H1 (cell line): ENCODE results near the gene EIF2AK2. TPM values are rescaled to one million over a fixed set of nuclear protein-coding genes. Genes with fewer than 3 reads are reported as not detected.

ENCODE experiments used
- CTCF ChIA-PET: fragments of 300-600 bp; sonication (Branson Sonifier 250); formaldehyde crosslinking; loops from one replicate; lab custom pipeline; 2021; ENCODE audit not compliant: partially characterized antibody; lab: Charles Lee
- POLR2A ChIA-PET: fragments of 300-600 bp; sonication (Branson Sonifier 250); formaldehyde crosslinking; loops from one replicate; lab custom pipeline; 2021; ENCODE audit warnings: inconsistent platforms; ENCODE audit not compliant: partially characterized antibody; lab: Charles Lee
- DNase-seq, 2 experiments: peaks; one replicate each; pipeline versions ENCODE4 v3.0.0 to v3.0.0-alpha.2; 2010 to 2022; ENCODE audit warnings: low spot score in 2 of 2, low read depth in 1 of 2, mixed read lengths in 1 of 2
- FAIRE-seq: peaks from 2 replicates; lab custom pipeline; 2011; peaks lifted over from hg19 to GRCh38; lab: Jason Lieb, UNC
- H2AFZ ChIP-seq: 2 replicates; pipeline ENCODE4 v1.8.1; 2012; ENCODE audit warnings: low read length, inconsistent platforms
- H2AK5ac ChIP-seq: 2 replicates; pipeline ENCODE4 v1.6.1; 2013; ENCODE audit warnings: low read depth, low read length
- H2BK120ac ChIP-seq: replicated peaks from 2 replicates; pipeline ENCODE3; 2013; ENCODE audit warnings: low read depth, low read length, inconsistent platforms
- H2BK12ac ChIP-seq: 2 replicates; pipeline ENCODE4 v1.6.1; 2013; ENCODE audit warnings: low read depth, low read length
- H2BK15ac ChIP-seq: 2 replicates; pipeline ENCODE4 v1.6.1; 2013; ENCODE audit warnings: low read length
- H2BK20ac ChIP-seq: 2 replicates; pipeline ENCODE4 v1.6.1; 2013; ENCODE audit warnings: low read length
- H2BK5ac ChIP-seq: 2 replicates; pipeline ENCODE4 v1.6.1; 2013; ENCODE audit warnings: low read depth, low read length
- H3K14ac ChIP-seq: 2 replicates; pipeline ENCODE4 v1.6.1; 2013; ENCODE audit warnings: inconsistent platforms; ENCODE audit not compliant: insufficient read length
- H3K18ac ChIP-seq: 2 replicates; pipeline ENCODE4 v1.6.1; 2013; ENCODE audit warnings: low read length; ENCODE audit errors: extremely low read depth
- H3K23ac ChIP-seq: 2 replicates; pipeline ENCODE4 v1.6.1; 2013; ENCODE audit warnings: inconsistent platforms; ENCODE audit not compliant: insufficient read length
- H3K23me2 ChIP-seq: 2 replicates; pipeline ENCODE4 v1.6.1; 2013; ENCODE audit warnings: low read depth, low read length
- H3K27ac ChIP-seq: 2 replicates; pipeline ENCODE4 v1.6.1; 2011; ENCODE audit warnings: low read depth, low read length, inconsistent platforms
- H3K27me3 ChIP-seq, 4 experiments: replicated peaks in 1 of 4; 1 replicate in 1 of 4; 2 replicates in 3 of 4; pipeline versions ENCODE4 v1.6.1 to v1.8.1; 2011 to 2013; ENCODE audit warnings: low read length in 3 of 4, mild to moderate bottlenecking in 3 of 4, inconsistent platforms in 2 of 4, mixed read lengths in 2 of 4, moderate library complexity in 1 of 4; ENCODE audit not compliant: control insufficient read depth in 3 of 4, insufficient read depth in 3 of 4; ENCODE audit errors: extremely low read depth in 1 of 4
- H3K36me3 ChIP-seq, 4 experiments: 2 replicates each; pipeline versions ENCODE4 v1.6.1 to v1.8.1; 2011 to 2013; ENCODE audit warnings: mild to moderate bottlenecking in 4 of 4, low read length in 3 of 4, moderate library complexity in 2 of 4, control low read depth in 1 of 4, inconsistent platforms in 1 of 4; ENCODE audit not compliant: insufficient read depth in 4 of 4, control insufficient read depth in 2 of 4
- H3K4ac ChIP-seq: replicated peaks from 2 replicates; pipeline ENCODE3; 2013; ENCODE audit warnings: low read length, low read depth, mixed read lengths, inconsistent platforms; ENCODE audit not compliant: insufficient read length
- H3K4me1 ChIP-seq, 4 experiments: replicated peaks in 1 of 4; 1 replicate in 1 of 4; 2 replicates in 3 of 4; pipeline versions ENCODE4 v1.6.1 to v1.8.1; 2011 to 2013; ENCODE audit warnings: low read length in 3 of 4, inconsistent platforms in 2 of 4, mixed read lengths in 1 of 4; ENCODE audit not compliant: insufficient read depth in 4 of 4, control insufficient read depth in 3 of 4
- H3K4me2 ChIP-seq, 2 experiments: 2 replicates each; pipeline versions ENCODE4 v1.6.1 to v1.8.1; 2011 to 2013; ENCODE audit warnings: low read depth in 2 of 2, low read length in 2 of 2, control low read depth in 1 of 2, inconsistent platforms in 1 of 2, mild to moderate bottlenecking in 1 of 2; ENCODE audit not compliant: insufficient read depth in 1 of 2
- H3K4me3 ChIP-seq, 4 experiments: fragments of 200-600, 300-600 bp in 1 of 4; sonication (generic), shearing (Covaris generic), sonication (Bioruptor Twin) in 1 of 4; 2 replicates each; pipeline versions ENCODE4 v1.5.1 to v1.8.1; 2011 to 2016; ENCODE audit warnings: low read length in 4 of 4, low read depth in 3 of 4, control low read depth in 2 of 4, inconsistent platforms in 2 of 4, mild to moderate bottlenecking in 2 of 4, mixed read lengths in 1 of 4, moderate library complexity in 1 of 4; ENCODE audit not compliant: insufficient read depth in 2 of 4; ENCODE audit errors: extremely low read depth in 1 of 4
- H3K56ac ChIP-seq: replicated peaks from 2 replicates; pipeline ENCODE3; 2013; ENCODE audit warnings: low read depth, mild to moderate bottlenecking, mixed read lengths, low read length, inconsistent platforms; ENCODE audit not compliant: insufficient read length
- H3K79me1 ChIP-seq: 2 replicates; pipeline ENCODE4 v1.6.1; 2013; ENCODE audit warnings: low read depth, low read length, control low read depth
- H3K79me2 ChIP-seq, 2 experiments: 2 replicates each; pipeline versions ENCODE4 v1.6.1 to v1.8.1; 2012 to 2013; ENCODE audit warnings: low read length in 2 of 2, mild to moderate bottlenecking in 2 of 2, inconsistent platforms in 1 of 2; ENCODE audit not compliant: insufficient read depth in 2 of 2, control insufficient read depth in 1 of 2
- H3K9ac ChIP-seq, 4 experiments: replicated peaks in 1 of 4; 1 replicate in 1 of 4; 2 replicates in 3 of 4; pipeline versions ENCODE4 v1.6.1 to v1.8.1; 2011 to 2013; ENCODE audit warnings: low read depth in 3 of 4, low read length in 3 of 4, control low read depth in 2 of 4, mild to moderate bottlenecking in 2 of 4, moderate library complexity in 2 of 4, inconsistent platforms in 1 of 4; ENCODE audit errors: extremely low read depth in 1 of 4
- H3K9me3 ChIP-seq, 2 experiments: 2 replicates each; pipeline versions ENCODE4 v1.6.1 to v1.8.1; 2012 to 2013; ENCODE audit warnings: mild to moderate bottlenecking in 2 of 2, moderate library complexity in 2 of 2, control low read depth in 1 of 2, inconsistent platforms in 1 of 2, low read depth in 1 of 2, low read length in 1 of 2, mixed read lengths in 1 of 2; ENCODE audit not compliant: insufficient read depth in 2 of 2
- H4K20me1 ChIP-seq, 2 experiments: replicated peaks in 1 of 2; 2 replicates each; pipeline versions ENCODE3 to v1.8.1; 2011 to 2013; ENCODE audit warnings: inconsistent platforms in 2 of 2, low read length in 2 of 2, mild to moderate bottlenecking in 1 of 2; ENCODE audit not compliant: insufficient read depth in 2 of 2, control insufficient read depth in 1 of 2
- H4K5ac ChIP-seq: 2 replicates; pipeline ENCODE4 v1.6.1; 2013; ENCODE audit warnings: low read length, low read depth, mixed read lengths, inconsistent platforms; ENCODE audit not compliant: insufficient read length
- H4K8ac ChIP-seq: 2 replicates; pipeline ENCODE4 v1.8.0; 2013; ENCODE audit warnings: mild to moderate bottlenecking, moderate library complexity, low read length, inconsistent platforms; ENCODE audit not compliant: insufficient read depth; ENCODE audit errors: extremely low read depth
- H4K91ac ChIP-seq: replicated peaks from 2 replicates; pipeline ENCODE3; 2013; ENCODE audit warnings: low read length, mixed read lengths, inconsistent platforms; ENCODE audit not compliant: insufficient read length
- BCL11A ChIP-seq, 2 experiments: IDR thresholded peaks; one replicate each; pipeline ENCODE4 v1.6.1; 2011; ENCODE audit warnings: low read depth in 2 of 2, low read length in 2 of 2, mild to moderate bottlenecking in 2 of 2
- CREB1 ChIP-seq: IDR thresholded peaks from 2 replicates; pipeline ENCODE4 v1.6.1; 2012; ENCODE audit warnings: inconsistent platforms
- CTBP2 ChIP-seq: IDR thresholded peaks from 2 replicates; pipeline ENCODE4 v1.7.0; 2011; ENCODE audit warnings: borderline replicate concordance, mild to moderate bottlenecking, moderate library complexity, mixed read lengths, low read length; ENCODE audit not compliant: insufficient read depth, insufficient read length
- EGR1 ChIP-seq: IDR thresholded peaks from 2 replicates; pipeline ENCODE4 v1.6.1; 2011; ENCODE audit warnings: low read depth, low read length, borderline replicate concordance
- JUND ChIP-seq: IDR thresholded peaks from 2 replicates; pipeline ENCODE4 v1.6.1; 2011; ENCODE audit warnings: mild to moderate bottlenecking, improper control_type of control experiment, low read length
- KDM1A ChIP-seq: fragments of 200-600, 300-600 bp; sonication (generic); IDR thresholded peaks from 2 replicates; pipeline ENCODE4 v1.7.1; 2016; ENCODE audit warnings: mild to moderate bottlenecking, low read length, borderline replicate concordance
- PHF8 ChIP-seq: fragments of 200-600 bp; sonication (generic); conservative IDR thresholded peaks from 2 replicates; pipeline ENCODE4 v1.7.1; 2012; ENCODE audit warnings: low read depth, mild to moderate bottlenecking, inconsistent platforms, low read length, moderate library complexity
- RXRA ChIP-seq: IDR thresholded peaks from 2 replicates; pipeline ENCODE4 v1.6.1; 2011; ENCODE audit warnings: low read depth, mild to moderate bottlenecking, low read length, moderate library complexity; ENCODE audit not compliant: insufficient read depth
- SP1 ChIP-seq: IDR thresholded peaks from 2 replicates; pipeline ENCODE4 v1.6.1; 2011; ENCODE audit warnings: low read depth, low read length
- TEAD4 ChIP-seq: IDR thresholded peaks from 2 replicates; pipeline ENCODE4 v1.6.1; 2012; ENCODE audit warnings: low read depth, low read length, inconsistent platforms, mixed read lengths
- WGBS, 2 experiments: shearing (Covaris generic) in 1 of 2; methylation state at CpG; one replicate each; pipeline versions ENCODE4 v1.1.6 to v1.1.7; 2013 to 2015; ENCODE audit warnings: low lambda C conversion rate in 2 of 2, mixed read lengths in 2 of 2, inconsistent platforms in 1 of 2, low coverage in 1 of 2, missing lambda C conversion rate in 1 of 2; ENCODE audit not compliant: insufficient replicate concordance in 2 of 2, insufficient coverage in 1 of 2, insufficient read length in 1 of 2; ENCODE audit errors: extremely low coverage in 1 of 2, missing lambda C conversion rate in 1 of 2; 5-methylcytosine and 5-hydroxymethylcytosine counted together
- polyA plus RNA-seq, 7 experiments: library from polyadenylated mRNA; depleted of rRNA in 3 of 7; stranded (reverse) in 5 of 7; unstranded in 2 of 7; fragments of >200 nt in 5 of 7; fragments of 200-250 nt in 2 of 7; gene quantifications; 1 replicate in 5 of 7; 2 replicates in 1 of 7; 4 replicates in 1 of 7; pipeline versions ENCODE4 v1.2.1 to v1.2.3, GENCODE V29; 2011 to 2013; ENCODE audit warnings: missing spikeins in 2 of 7, mixed read lengths in 2 of 7
- total RNA-seq: library from RNA; stranded (reverse); fragmentation: NEBNext Ultra II Directional; extraction: Animal tissue kit (Norgen Biotek cat#: 25700); gene quantifications from 2 replicates; pipeline ENCODE4 v1.2.1, GENCODE V29; 2021
- TF ChIP-seq, protein P1 (sequence below): IDR thresholded peaks from 2 replicates; pipeline ENCODE4 v1.6.1; 2011; ENCODE audit warnings: low read length, improper control_type of control experiment
- TF ChIP-seq, protein P2 (sequence below): IDR thresholded peaks from 2 replicates; pipeline ENCODE4 v1.6.1; 2012; ENCODE audit warnings: inconsistent platforms

Gene EIF2AK2
- total and polyA plus RNA-seq, 2 of the 8 experiments (the other 6 are each of a cell fraction or from before 2014, with no cell fraction given) = 13.1 to 46.9 TPM

- no peaks in the 10 kb centered on the region for H3K9me3 ChIP-seq
- no peaks in the 10 kb centered on the region for H4K20me1 ChIP-seq
- no peak within 1 kb of the TSS for H3K4ac ChIP-seq
- H3K56ac ChIP-seq = no peak within 1 kb of the TSS
- peak within 1 kb of the TSS; percentile 84 for H4K91ac ChIP-seq
- no peak within 1 kb of the TSS for H3K9ac ChIP-seq
- peak within 1 kb of the TSS; percentile 65; the same call in 1 of the 2 replicates for H3K18ac ChIP-seq
- H2BK20ac ChIP-seq = peak within 1 kb of the TSS; percentile 94
- H4K5ac ChIP-seq = no peak within 1 kb of the TSS
- no peaks in the 10 kb centered on the region for H3K79me2 ChIP-seq
- no peak within 1 kb of the TSS for H3K27ac ChIP-seq
- 0 out of 2 replicates have a peak within 1 kb of the TSS, but pooled peaks have one; percentile 83 for H2BK15ac ChIP-seq
- no peak within 1 kb of the TSS for H3K14ac ChIP-seq
- peak within 1 kb of the TSS; percentile 85; the same call in 1 of the 2 replicates for H2BK5ac ChIP-seq
- H3K36me3 ChIP-seq = no peaks in the 10 kb centered on the region
- no peak within 1 kb of the TSS for H2AFZ ChIP-seq
- FAIRE-seq (no peak), DNase-seq (no peak)
- H3K4me1 ChIP-seq = peaks cover 13 to 25% (median 16%) of the 10 kb centered on the region in 4 experiments
- no peak within 1 kb of the TSS for H3K23ac ChIP-seq
- H3K79me1 ChIP-seq = no peaks in the 10 kb centered on the region
- H2BK120ac ChIP-seq = peak within 1 kb of the TSS; percentile 75
- ChIA-PET POLR2A (interaction anchor here (1.1 to 5.2 kb wide), 5 partner anchors 9 to 43 kb away, joined by 3 to 26 read pairs (median 5); partner anchors contain the start of genes CEBPZ and NDUFAF7), CTCF (interaction anchor here (0.6 to 8.8 kb wide), 7 partner anchors 9 to 202 kb away, joined by 3 to 48 read pairs (median 7); no protein-coding TSS in a partner anchor)
- H2AK5ac ChIP-seq = peak within 1 kb of the TSS; percentile 53
- H3K4me3 ChIP-seq = no peak within 1 kb of the TSS
- 100% methylated on average over 2 of the region's 2 CpGs; no CpG with 5 or more reads in 1 of the 2 experiments for WGBS, 2 experiments
- H3K4me2 ChIP-seq = peak within 1 kb of the TSS in 1 of 2 experiments; percentile 14; a peak in 2 of 4 replicates
- no peak within 1 kb of the TSS for H4K8ac ChIP-seq
- peak within 1 kb of the TSS; percentile 93; the same call in 1 of the 2 replicates for H2BK12ac ChIP-seq
- no peaks in the 10 kb centered on the region for H3K27me3 ChIP-seq
- H3K23me2 ChIP-seq = no peaks in the 10 kb centered on the region
- TF ChIP-seq BCL11A (IDR thresholded peaks at IDR 0.05; ENCODE audit: low read depth in 2 of 2, low read length in 2 of 2) (no peak), TEAD4 (no peak), SP1 (no peak), RXRA (no peak), EGR1 (no peak), JUND (no peak), CREB1 (no peak), KDM1A (no peak), PHF8 (no peak), CTBP2 (no peak)
- TF ChIP-seq, protein P1, sequence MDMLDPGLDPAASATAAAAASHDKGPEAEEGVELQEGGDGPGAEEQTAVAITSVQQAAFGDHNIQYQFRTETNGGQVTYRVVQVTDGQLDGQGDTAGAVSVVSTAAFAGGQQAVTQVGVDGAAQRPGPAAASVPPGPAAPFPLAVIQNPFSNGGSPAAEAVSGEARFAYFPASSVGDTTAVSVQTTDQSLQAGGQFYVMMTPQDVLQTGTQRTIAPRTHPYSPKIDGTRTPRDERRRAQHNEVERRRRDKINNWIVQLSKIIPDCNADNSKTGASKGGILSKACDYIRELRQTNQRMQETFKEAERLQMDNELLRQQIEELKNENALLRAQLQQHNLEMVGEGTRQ = no peak
- TF ChIP-seq, protein P2, sequence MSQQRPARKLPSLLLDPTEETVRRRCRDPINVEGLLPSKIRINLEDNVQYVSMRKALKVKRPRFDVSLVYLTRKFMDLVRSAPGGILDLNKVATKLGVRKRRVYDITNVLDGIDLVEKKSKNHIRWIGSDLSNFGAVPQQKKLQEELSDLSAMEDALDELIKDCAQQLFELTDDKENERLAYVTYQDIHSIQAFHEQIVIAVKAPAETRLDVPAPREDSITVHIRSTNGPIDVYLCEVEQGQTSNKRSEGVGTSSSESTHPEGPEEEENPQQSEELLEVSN = no peak
These were observed 31.8 kb upstream of the EIF2AK2 start, which contains the start of gene SULT6B1 for GRCh38 chr2:37188570-37188969. SULT6B1 (minus strand) TSS chr2:37188670; CDS start chr2:37188640, 30 bp downstream.
